ENCODE measurements around the gene PTGIR.
A peak's percentile ranks its signal among the peaks of the same experiment; 100 is the strongest.
"Not testable (repeated sequence)": the region's sequence is repeated elsewhere in the genome, so short reads cannot be mapped to it uniquely, and the experiment has no call there.

Gene PTGIR

GRCh38 chr19:46637224-46637623, 12.3 kb upstream of the PTGIR start:
- no peak for DNase-seq

- DNase-seq, result no peak
Measured at GRCh38 chr19:46635920-46636761, 11.3 kb upstream of the PTGIR start, which contains the start of gene GNG8. TSS of gene GNG8 (minus strand) at chr19:46636202. CDS start at chr19:46634682, 1,520 bp downstream.

GRCh38 chr19:46634656-46635218, 9.8 kb upstream of the PTGIR start:
- no peak for DNase-seq

- DNase-seq, result peak; percentile 77
Measured at GRCh38 chr19:46634045-46634655, 9.3 kb upstream of the PTGIR start.

- DNase-seq, result no peak
Measured at GRCh38 chr19:46633130-46633529, 8.2 kb upstream of the PTGIR start.

GRCh38 chr19:46631481-46631880, 6.6 kb upstream of the PTGIR start:
- DNase-seq, result no peak

GRCh38 chr19:46630586-46631205, 5.8 kb upstream of the PTGIR start:
- no peak for DNase-seq

- DNase-seq, result no peak
Measured at GRCh38 chr19:46629546-46630025, 4.7 kb upstream of the PTGIR start.

GRCh38 chr19:46628970-46629369, 4.1 kb upstream of the PTGIR start:
- DNase-seq, result not testable (repeated sequence)

- DNase-seq, result no peak
Measured at GRCh38 chr19:46626446-46626845, 1.6 kb upstream of the PTGIR start.

GRCh38 chr19:46625731-46626130, 842 bp upstream of the PTGIR start:
- no peak for DNase-seq

GRCh38 chr19:46623915-46624502, 880 bp downstream of the PTGIR start:
- DNase-seq, result no peak

GRCh38 chr19:46622118-46622446, 2.8 kb downstream of the PTGIR start:
- DNase-seq, result no peak

GRCh38 chr19:46621191-46622117, 3.4 kb downstream of the PTGIR start:
- no peak for DNase-seq

GRCh38 chr19:46620716-46621115, 4.2 kb downstream of the PTGIR start:
- DNase-seq, result no peak

- DNase-seq, result no peak
Measured at GRCh38 chr19:46620267-46620666, 4.6 kb downstream of the PTGIR start.

GRCh38 chr19:46618670-46619231, 6.1 kb downstream of the PTGIR start:
- DNase-seq, result no peak

- DNase-seq, result no peak
Measured at GRCh38 chr19:46617601-46618000, 7.3 kb downstream of the PTGIR start.

GRCh38 chr19:46616631-46617322, 8.1 kb downstream of the PTGIR start:
- peak; percentile 82 for DNase-seq

GRCh38 chr19:46615966-46616365, 8.9 kb downstream of the PTGIR start:
- DNase-seq, result no peak

GRCh38 chr19:46614114-46614722, 10.7 kb downstream of the PTGIR start:
- peak; percentile 77 for DNase-seq
